ENCODE measurements around the gene OGT.

The OGT gene

GRCh38 chrX:71622576-71623450 lies 89.9 kb downstream of the OGT start:
- no peak for DNase-seq (ENCODE audit: low read depth, low spot score)

GRCh38 chrX:71623714-71624113 lies 90.8 kb downstream of the OGT start:
- DNase-seq (ENCODE audit: low read depth, low spot score): no peak

- no peak for DNase-seq (ENCODE audit: low read depth, low spot score)
Observed at GRCh38 chrX:71625471-71625870, 92.6 kb downstream of the OGT start.
